HUES6 (cell line): Measurements from ENCODE around the gene PRMT3.
"Not testable (repeated sequence)": the region's sequence is repeated elsewhere in the genome, so short reads cannot be mapped to it uniquely, and the experiment has no call there.

Source experiments
- H3K27ac ChIP-seq: 2 replicates; pipeline ENCODE4 v1.7.0; 2013; ENCODE audit warnings: low read depth, mild to moderate bottlenecking, low read length, inconsistent platforms
- H3K27me3 ChIP-seq: 2 replicates; pipeline ENCODE4 v1.6.1; 2013; ENCODE audit warnings: low read length; ENCODE audit not compliant: control insufficient read depth, insufficient read depth
- H3K36me3 ChIP-seq: 2 replicates; pipeline ENCODE4 v1.6.1; 2013; ENCODE audit warnings: low read length; ENCODE audit not compliant: control insufficient read depth, insufficient read depth
- H3K4me1 ChIP-seq: 2 replicates; pipeline ENCODE4 v1.6.1; 2013; ENCODE audit warnings: low read length; ENCODE audit not compliant: control insufficient read depth, insufficient read depth
- H3K4me3 ChIP-seq: 2 replicates; pipeline ENCODE4 v1.5.1; 2013; ENCODE audit warnings: low read depth, low read length
- H3K9ac ChIP-seq: one replicate; pipeline ENCODE4 v1.6.1; 2013; ENCODE audit warnings: mild to moderate bottlenecking, low read length
- H3K9me3 ChIP-seq: 2 replicates; pipeline ENCODE4 v1.6.1; 2013; ENCODE audit warnings: low read depth, low read length; ENCODE audit not compliant: control insufficient read depth, insufficient read depth

The PRMT3 gene

DNA sequence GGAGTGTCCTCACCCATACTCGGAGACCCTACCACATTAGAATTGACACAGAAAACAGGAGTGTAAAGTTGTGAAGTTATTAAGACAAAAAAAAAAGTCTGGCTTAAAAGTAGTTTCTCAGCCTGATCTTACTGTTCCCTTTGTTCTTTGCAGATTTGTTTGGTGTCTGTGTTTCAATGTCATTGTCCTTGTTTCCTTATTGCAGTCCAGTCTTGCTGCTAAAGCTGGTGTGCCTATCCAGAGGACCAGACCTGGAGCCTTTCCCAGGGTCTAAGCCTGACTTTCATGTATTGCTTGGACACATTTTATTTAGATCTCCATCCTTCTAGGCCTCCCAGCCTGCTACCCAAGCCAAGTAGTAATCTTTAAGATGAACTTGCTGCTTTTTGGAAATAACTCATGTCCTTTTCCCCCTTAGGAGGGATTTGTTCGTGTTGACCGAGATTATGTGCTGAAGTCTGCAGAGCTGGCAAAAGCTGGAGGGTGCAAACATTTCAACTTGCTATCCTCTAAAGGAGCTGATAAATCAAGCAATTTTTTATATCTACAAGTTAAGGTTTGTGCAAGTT is 11.3 kb upstream of the PRMT3 start:
- Histone ChIP-seq H3K4me3 (no peak overlapping the region), H3K9ac (no peak overlapping the region)

DNA sequence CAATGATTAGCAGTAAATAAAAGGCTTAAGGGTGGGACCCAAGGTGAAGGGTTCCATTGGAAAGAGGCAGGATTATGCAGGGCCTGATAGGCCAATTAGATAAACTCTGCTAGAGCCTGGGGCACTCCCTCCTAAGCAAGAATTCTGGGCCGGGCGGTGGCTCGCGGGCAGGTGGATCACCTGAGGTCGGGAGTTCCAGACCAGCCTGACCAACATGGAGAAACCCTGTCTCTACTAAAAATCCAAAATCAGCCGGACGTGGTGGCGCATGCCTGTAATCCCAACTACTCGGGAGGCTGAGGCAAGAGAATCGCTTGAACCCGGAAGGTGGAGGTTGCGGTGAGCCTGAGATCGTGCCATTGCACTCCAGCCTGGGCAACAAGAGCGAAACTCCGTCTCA is 1.5 kb upstream of the PRMT3 start:
- not testable (repeated sequence) for H3K9ac ChIP-seq, H3K4me3 ChIP-seq, H3K4me1 ChIP-seq, H3K27me3 ChIP-seq, H3K27ac ChIP-seq, H3K9me3 ChIP-seq
- H3K36me3 ChIP-seq = 0 out of 2 replicates have a peak, but pooled peaks cover 17% of the 10 kb centered on the region

More for the DNA sequence above, 11.3 kb upstream of the PRMT3 start:
- no peak overlapping the region for H3K27ac ChIP-seq
- H3K36me3 ChIP-seq = peaks cover 11% of the 10 kb centered on the region; the same call in 1 of the 2 replicates
- H3K4me1 ChIP-seq = no peaks in the 10 kb centered on the region
- no peaks in the 10 kb centered on the region for H3K27me3 ChIP-seq
- no peaks in the 10 kb centered on the region for H3K9me3 ChIP-seq

DNA sequence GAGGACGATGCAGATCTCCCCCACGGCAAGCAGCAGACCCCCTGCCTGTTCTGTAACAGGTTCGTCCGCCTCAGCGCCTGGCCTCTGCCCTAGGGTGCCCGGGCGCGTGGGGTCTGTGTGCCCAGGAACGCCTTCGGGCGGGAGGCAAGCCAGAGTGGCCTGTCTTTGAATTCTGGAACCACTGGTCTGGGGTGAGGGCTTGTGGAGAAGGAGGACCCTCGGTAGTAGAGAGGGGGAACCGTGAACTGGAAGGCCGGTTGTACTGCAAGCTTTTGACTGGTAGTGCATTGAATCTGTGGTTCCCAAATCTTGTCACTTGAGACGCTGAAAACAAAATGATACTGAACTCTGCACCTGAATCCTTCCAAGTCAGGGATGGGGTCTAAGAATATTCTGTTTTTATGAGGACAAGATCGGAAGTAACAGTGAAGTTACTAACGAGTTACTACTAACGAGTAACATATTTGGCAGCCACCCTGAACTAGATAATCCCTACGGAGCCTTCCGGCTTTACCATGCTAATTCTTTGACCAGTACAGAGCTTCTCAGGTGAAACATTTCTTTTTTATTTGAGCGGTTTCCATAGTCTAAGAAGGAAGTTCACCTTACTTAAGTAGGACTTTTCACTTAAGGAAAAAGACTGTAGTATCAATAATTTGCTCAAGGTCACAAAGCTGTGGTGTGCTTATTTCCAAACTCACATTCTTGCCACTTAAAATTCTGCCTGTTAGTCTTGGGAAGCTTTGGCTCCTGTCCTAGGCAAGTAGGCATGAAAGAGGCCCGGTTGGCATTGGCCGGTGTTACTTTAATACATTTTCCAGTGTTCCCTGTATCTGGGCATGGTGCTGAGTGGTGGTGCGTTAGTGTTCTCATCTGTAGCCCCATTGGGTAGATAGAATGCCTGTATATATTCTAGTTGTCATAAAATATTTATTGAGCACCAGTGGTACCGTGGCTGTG is 860 bp downstream of the PRMT3 start:
- peak overlapping the region; percentile 94 for H3K27ac ChIP-seq
- peaks cover 26% of the 10 kb centered on the region; the same call in 1 of the 2 replicates for H3K36me3 ChIP-seq
- no peaks in the 10 kb centered on the region for H3K9me3 ChIP-seq
- H3K27me3 ChIP-seq = no peaks in the 10 kb centered on the region
- H3K4me1 ChIP-seq = peaks cover 5% of the 10 kb centered on the region; the same call in 1 of the 2 replicates
- peak overlapping the region; percentile 78 for H3K4me3 ChIP-seq
- H3K9ac ChIP-seq = peak overlapping the region; percentile 90

DNA sequence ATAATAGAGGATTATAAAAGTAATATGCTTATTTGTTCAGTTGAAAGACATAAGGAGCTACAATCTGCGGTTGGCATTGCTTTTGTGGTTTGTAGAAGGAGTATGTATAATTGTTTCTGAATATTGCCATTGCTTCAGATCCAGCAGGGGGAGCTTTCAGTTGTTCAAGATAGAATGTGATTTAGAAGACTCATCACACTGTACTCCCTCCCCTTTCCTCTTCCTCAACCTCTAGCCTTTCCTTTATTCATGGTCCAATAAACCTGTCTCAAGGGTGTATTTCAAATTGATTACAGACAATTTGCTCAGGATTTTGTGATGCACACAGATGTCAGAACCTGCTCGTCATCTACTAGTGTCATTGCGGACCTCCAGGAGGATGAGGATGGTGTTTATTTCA is 9.8 kb downstream of the PRMT3 start:
- H3K36me3 ChIP-seq = peaks cover 70% of the 10 kb centered on the region
- H3K4me3 ChIP-seq = no peak overlapping the region
- no peaks in the 10 kb centered on the region for H3K27me3 ChIP-seq
- H3K9ac ChIP-seq = no peak overlapping the region
- H3K27ac ChIP-seq = no peak overlapping the region
- H3K9me3 ChIP-seq = no peaks in the 10 kb centered on the region
- no peaks in the 10 kb centered on the region for H3K4me1 ChIP-seq

DNA sequence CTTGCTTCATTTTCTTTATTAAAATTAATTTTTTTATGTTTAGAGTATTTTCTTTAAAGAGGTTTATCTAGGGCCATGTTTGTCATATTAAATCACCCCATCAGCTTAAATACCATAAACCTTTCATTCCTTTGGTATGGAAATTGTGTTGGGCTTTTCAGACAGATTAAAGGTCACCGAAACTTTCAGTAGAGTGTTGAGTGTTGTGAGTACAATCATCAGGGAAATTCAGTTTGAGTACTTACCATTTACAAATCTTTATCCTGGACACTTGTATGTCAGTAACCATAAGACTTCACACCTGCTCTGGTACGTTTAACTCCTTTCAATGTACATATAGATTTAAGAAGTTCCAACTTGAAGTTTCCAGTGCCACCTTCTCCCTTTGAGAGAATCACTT is 12.0 kb downstream of the PRMT3 start:
- Histone ChIP-seq H3K27me3 (no peaks in the 10 kb centered on the region), H3K27ac (no peak overlapping the region), H3K36me3 (peaks cover 65% of the 10 kb centered on the region), H3K9ac (no peak overlapping the region), H3K4me1 (no peaks in the 10 kb centered on the region), H3K9me3 (no peaks in the 10 kb centered on the region), H3K4me3 (no peak overlapping the region)

DNA sequence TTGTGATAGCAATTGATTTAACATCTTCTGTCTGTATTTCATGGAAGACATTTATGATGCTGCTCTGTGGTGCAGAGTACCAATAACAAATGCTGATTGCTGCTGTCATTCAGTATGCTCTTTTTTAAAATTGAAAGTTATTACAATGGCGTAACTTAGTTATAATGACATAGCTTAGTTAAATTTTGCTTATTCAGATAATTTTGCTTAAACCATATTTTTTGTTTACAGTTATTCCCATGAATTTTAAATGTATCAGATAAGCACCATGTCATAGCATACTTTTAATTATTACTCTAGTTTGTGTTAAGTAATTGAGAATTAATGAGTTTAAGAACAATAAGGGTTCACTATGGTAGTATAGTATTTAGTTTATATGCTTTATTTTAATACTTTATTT is 15.5 kb downstream of the PRMT3 start:
- Histone ChIP-seq H3K27me3 (no peaks in the 10 kb centered on the region), H3K9ac (no peak overlapping the region), H3K9me3 (no peaks in the 10 kb centered on the region), H3K4me3 (no peak overlapping the region), H3K27ac (no peak overlapping the region), H3K36me3 (peaks cover 58% of the 10 kb centered on the region), H3K4me1 (no peaks in the 10 kb centered on the region)

DNA sequence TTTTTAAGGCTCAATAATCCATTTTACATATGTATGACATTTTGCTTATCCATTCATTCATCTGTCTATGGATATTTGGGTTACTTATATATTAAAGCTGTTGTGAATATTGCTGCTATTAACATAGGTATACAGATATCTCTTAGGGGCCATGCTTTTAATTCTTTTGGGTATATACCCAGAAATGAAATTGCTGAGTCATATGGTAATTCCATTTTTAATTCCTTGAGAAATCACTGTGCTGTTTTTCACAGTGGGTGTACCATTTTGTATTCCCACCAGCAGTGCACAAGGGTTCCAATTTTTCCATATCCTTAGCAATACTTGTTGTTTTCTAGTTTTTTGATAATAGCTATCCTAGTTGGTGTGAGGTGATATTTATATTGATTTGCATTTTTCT is 19.0 kb downstream of the PRMT3 start:
- peaks cover 50% of the 10 kb centered on the region for H3K36me3 ChIP-seq
- no peak overlapping the region for H3K9ac ChIP-seq
- H3K9me3 ChIP-seq = no peaks in the 10 kb centered on the region
- no peak overlapping the region for H3K27ac ChIP-seq
- no peaks in the 10 kb centered on the region for H3K4me1 ChIP-seq
- no peaks in the 10 kb centered on the region for H3K27me3 ChIP-seq
- H3K4me3 ChIP-seq = no peak overlapping the region

DNA sequence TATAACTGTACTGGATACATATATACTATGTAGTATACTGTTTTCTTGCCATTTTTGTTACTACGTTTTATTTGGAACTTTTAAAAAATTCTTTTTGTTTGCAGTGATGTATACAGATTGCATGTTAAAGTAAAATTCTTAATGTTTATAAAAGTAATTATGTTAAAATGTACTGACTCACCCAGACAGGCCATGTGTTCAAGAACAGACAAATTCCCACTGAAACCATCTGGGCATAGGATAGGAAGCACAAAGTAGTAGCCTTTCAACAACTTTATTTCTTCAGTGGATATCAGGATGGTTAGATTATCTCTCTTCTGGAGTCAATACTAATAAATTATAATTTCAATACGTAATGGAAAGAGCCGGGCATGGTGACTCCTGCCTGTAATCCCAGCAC is 19.8 kb downstream of the PRMT3 start:
- Histone ChIP-seq H3K4me1 (no peaks in the 10 kb centered on the region), H3K9ac (no peak overlapping the region), H3K36me3 (peaks cover 46% of the 10 kb centered on the region), H3K27me3 (no peaks in the 10 kb centered on the region), H3K27ac (no peak overlapping the region), H3K4me3 (no peak overlapping the region), H3K9me3 (no peaks in the 10 kb centered on the region)

DNA sequence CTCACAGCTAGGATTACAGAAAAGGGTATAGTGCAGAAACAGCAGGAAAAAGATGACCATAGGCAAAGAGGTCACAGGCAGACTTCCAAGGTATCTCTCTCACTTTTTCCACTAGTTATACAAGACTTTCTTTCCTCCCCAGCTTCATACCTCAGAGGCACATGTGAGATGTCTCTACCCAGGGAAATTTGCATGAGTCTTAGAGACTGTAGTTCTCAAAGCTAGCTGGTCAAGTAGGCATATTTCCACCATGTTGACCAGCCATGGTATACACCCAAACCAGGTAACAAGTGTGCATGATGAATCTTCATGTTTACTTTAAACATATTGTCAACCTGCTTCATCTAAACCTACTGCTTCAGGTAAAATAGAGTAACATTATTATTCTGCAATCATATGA is 27.9 kb downstream of the PRMT3 start:
- Histone ChIP-seq H3K9ac (no peak overlapping the region), H3K36me3 (peaks cover 27% of the 10 kb centered on the region), H3K27ac (no peak overlapping the region), H3K9me3 (no peaks in the 10 kb centered on the region), H3K27me3 (no peaks in the 10 kb centered on the region), H3K4me1 (no peaks in the 10 kb centered on the region), H3K4me3 (no peak overlapping the region)

DNA sequence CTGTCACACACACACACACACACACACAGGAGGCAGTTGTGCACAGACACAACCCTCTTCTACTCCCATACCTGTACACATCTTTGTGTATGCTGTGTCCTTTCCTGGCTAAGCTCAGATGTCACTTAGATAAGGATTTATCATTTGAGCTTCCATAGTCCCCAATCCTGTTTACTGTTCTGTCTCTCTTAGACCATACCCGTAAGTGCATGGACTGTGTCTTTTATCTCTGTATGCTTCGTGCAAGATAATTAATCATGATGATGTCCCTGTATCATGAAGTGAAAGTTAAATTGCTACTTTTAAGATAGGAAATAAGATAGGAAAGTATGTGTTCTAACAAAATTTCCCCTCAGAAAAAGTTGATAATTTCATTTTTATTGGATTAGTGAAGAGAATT is 30.3 kb downstream of the PRMT3 start:
- H3K9ac ChIP-seq = no peak overlapping the region
- no peaks in the 10 kb centered on the region for H3K27me3 ChIP-seq
- H3K9me3 ChIP-seq = no peaks in the 10 kb centered on the region
- no peak overlapping the region for H3K27ac ChIP-seq
- no peaks in the 10 kb centered on the region for H3K4me1 ChIP-seq
- H3K4me3 ChIP-seq = no peak overlapping the region
- peaks cover 39% of the 10 kb centered on the region for H3K36me3 ChIP-seq

DNA sequence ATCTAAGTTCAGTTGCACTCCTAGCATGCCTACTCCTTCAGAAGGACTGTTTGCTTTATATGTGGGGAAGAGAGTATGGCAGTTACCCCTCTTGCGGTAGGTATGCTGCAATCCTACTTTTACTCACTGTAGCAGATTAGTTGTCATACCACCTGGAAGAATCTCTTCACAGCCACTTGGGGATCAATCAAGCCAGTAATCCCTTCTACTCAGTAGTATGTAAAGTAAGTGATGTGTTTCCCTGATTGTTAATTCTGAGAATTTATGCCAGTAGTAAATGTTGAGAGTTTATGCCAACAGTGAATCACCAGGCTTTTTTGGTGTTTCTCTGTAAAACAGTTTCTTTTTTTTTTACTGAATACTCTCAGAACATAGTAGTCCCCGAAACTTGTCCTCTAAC is 34.4 kb downstream of the PRMT3 start:
- Histone ChIP-seq H3K9ac (no peak overlapping the region), H3K36me3 (peaks cover 23% of the 10 kb centered on the region), H3K4me1 (no peaks in the 10 kb centered on the region)

More for the DNA sequence above, 34.4 kb downstream of the PRMT3 start:
- Histone ChIP-seq H3K4me3 (no peak overlapping the region), H3K27ac (no peak overlapping the region), H3K9me3 (no peaks in the 10 kb centered on the region), H3K27me3 (no peaks in the 10 kb centered on the region)
